GM12875 (cell line): ENCODE measurements around the gene SPATA13.
"Not testable (repeated sequence)": the region's sequence is repeated elsewhere in the genome, so short reads cannot be mapped to it uniquely, and the experiment has no call there.

Experiments
- H3K4me3 ChIP-seq: one replicate; pipeline ENCODE4 v1.5.1; 2011; ENCODE audit warnings: low read depth, low read length, control low read depth
- CTCF ChIP-seq: IDR thresholded peaks from 2 replicates; pipeline ENCODE4 v1.5.1; 2011; ENCODE audit warnings: low read depth, mild to moderate bottlenecking, control low read depth, inconsistent platforms, low read length, moderate library complexity, borderline replicate concordance; ENCODE audit not compliant: insufficient read depth

The SPATA13 gene

GRCh38 chr13:24203273-24203672 is 42.8 kb downstream of the SPATA13 start:
- TF ChIP-seq CTCF = no peak
- H3K4me3 ChIP-seq = no peak overlapping the region

- no peak for TF ChIP-seq CTCF
- no peak overlapping the region for H3K4me3 ChIP-seq
These were observed 43.3 kb downstream of the SPATA13 start for GRCh38 chr13:24203811-24204210.

GRCh38 chr13:24205076-24205475 is 44.6 kb downstream of the SPATA13 start:
- not testable (repeated sequence) for H3K4me3 ChIP-seq

GRCh38 chr13:24207841-24208667 is 47.5 kb downstream of the SPATA13 start:
- H3K4me3 ChIP-seq = no peak overlapping the region
- no peak for TF ChIP-seq CTCF

- H3K4me3 ChIP-seq = no peak overlapping the region
- no peak for TF ChIP-seq CTCF
These were observed 48.6 kb downstream of the SPATA13 start for GRCh38 chr13:24209138-24209537.

- no peak for TF ChIP-seq CTCF
- H3K4me3 ChIP-seq = no peak overlapping the region
These were observed 51.7 kb downstream of the SPATA13 start for GRCh38 chr13:24212254-24212653.

- no peak for TF ChIP-seq CTCF
- no peak overlapping the region for H3K4me3 ChIP-seq
These were observed 52.2 kb downstream of the SPATA13 start for GRCh38 chr13:24212674-24213073.
